HCT116 (cell line): ENCODE measurements around the gene TACC2. TPM values are rescaled to one million over a fixed set of nuclear protein-coding genes. Genes with fewer than 3 reads are reported as not detected.

ENCODE experiments used
- ATAC-seq: fragments of 200-7000 bp; cut with Tn5 transposase; 2 replicates; pipeline ENCODE4 v1.9.1; 2020; ENCODE audit warnings: mild to moderate bottlenecking, moderate library complexity
- BruUV-seq: library from RNA; stranded (reverse); fragments of 400-500 nt; replicated peaks from 2 replicates; lab custom pipeline; 2021; lab: Mats Ljungman, UMichigan
- CTCF ChIA-PET: fragments of 300-600 bp; sonication (Branson Sonifier 250); formaldehyde crosslinking; loops from one replicate; lab custom pipeline; 2021; ENCODE audit warnings: antibody characterized with exemption; lab: Charles Lee
- POLR2A ChIA-PET: fragments of 300-600, 350-600 bp; sonication (Branson Sonifier 250); formaldehyde crosslinking; loops from one replicate; lab custom pipeline; 2021; ENCODE audit warnings: antibody characterized with exemption; lab: Charles Lee
- RAD21 ChIA-PET, 2 experiments: fragments of 300-600 bp; sonication (Branson Sonifier 250); formaldehyde crosslinking; loops; one replicate each; lab custom pipeline; 2023; ENCODE audit warnings: low total read pairs in 2 of 2; ENCODE audit not compliant: uncharacterized antibody in 2 of 2, unreplicated experiment in 2 of 2, low non-redundant PET in 1 of 2; lab: Charles Lee
- DNase-seq: peaks from one replicate; pipeline ENCODE4 v3.0.0-alpha.2; 2010; ENCODE audit warnings: low read depth, low spot score
- H2AFZ ChIP-seq: fragments of 200-600 bp; shearing (Covaris generic), sonication (generic); 2 replicates; pipeline ENCODE4 v1.6.1; 2017; ENCODE audit warnings: low read depth, mixed run types, mixed read lengths, antibody characterized with exemption, low read length; ENCODE audit not compliant: poor library complexity, severe bottlenecking
- H3K27ac ChIP-seq: 2 replicates; pipeline ENCODE4 v1.5.1; 2012; ENCODE audit warnings: low read depth, low read length
- H3K27me3 ChIP-seq: fragments of 200-600 bp; sonication (generic); 2 replicates; pipeline ENCODE4 v1.6.1; 2016; ENCODE audit warnings: mixed run types, low read length, mixed read lengths; ENCODE audit not compliant: insufficient read depth
- H3K36me3 ChIP-seq, 2 experiments: fragments of 200-500 bp in 1 of 2; fragments of 200-600 bp in 1 of 2; sonication (Bioruptor generic) in 1 of 2; sonication (generic) in 1 of 2; 2 replicates each; pipeline versions ENCODE4 v1.5.1 to v1.6.1; 2014 to 2016; ENCODE audit warnings: low read length in 2 of 2, inconsistent platforms in 1 of 2, mixed read lengths in 1 of 2, mixed run types in 1 of 2; ENCODE audit not compliant: insufficient read depth in 2 of 2, control insufficient read depth in 1 of 2
- H3K4me1 ChIP-seq, 2 experiments: fragments of 200-600 bp in 1 of 2; sonication (generic) in 1 of 2; 2 replicates each; pipeline versions ENCODE4 v1.5.1 to v1.6.1; 2012 to 2017; ENCODE audit warnings: low read length in 2 of 2, inconsistent platforms in 1 of 2, mild to moderate bottlenecking in 1 of 2, mixed read lengths in 1 of 2, mixed run types in 1 of 2, moderate library complexity in 1 of 2; ENCODE audit not compliant: insufficient read depth in 2 of 2, control insufficient read depth in 1 of 2
- H3K4me2 ChIP-seq: fragments of 200-600 bp; sonication (generic); 2 replicates; pipeline ENCODE4 v1.6.1; 2017; ENCODE audit warnings: mixed run types, low read length, mixed read lengths
- H3K4me3 ChIP-seq, 2 experiments: fragments of 200-600 bp in 1 of 2; sonication (generic) in 1 of 2; replicated peaks in 1 of 2; 2 replicates each; pipeline ENCODE4 v1.5.1; 2011 to 2016; ENCODE audit warnings: low read length in 2 of 2, control low read depth in 1 of 2, low read depth in 1 of 2, mild to moderate bottlenecking in 1 of 2, mixed read lengths in 1 of 2, mixed run types in 1 of 2
- H3K79me2 ChIP-seq: fragments of 200-600 bp; sonication (generic); 2 replicates; pipeline ENCODE4 v1.6.1; 2017; ENCODE audit warnings: mild to moderate bottlenecking, mixed run types, low read length, moderate library complexity, mixed read lengths; ENCODE audit not compliant: insufficient read depth
- H3K9ac ChIP-seq: fragments of 200-600 bp; sonication (generic); 2 replicates; pipeline ENCODE4 v1.6.1; 2016; ENCODE audit warnings: low read length, mixed read lengths
- H3K9me2 ChIP-seq: fragments of 200-600 bp; sonication (generic), shearing (Covaris generic); 2 replicates; pipeline ENCODE4 v1.6.1; 2017; ENCODE audit warnings: mixed run types, mild to moderate bottlenecking, moderate library complexity; ENCODE audit not compliant: insufficient read depth
- H3K9me3 ChIP-seq, 2 experiments: fragments of 200-500 bp in 1 of 2; fragments of 200-600 bp in 1 of 2; sonication (Bioruptor generic) in 1 of 2; sonication (generic) in 1 of 2; 2 replicates each; pipeline ENCODE4 v1.6.1; 2014 to 2017; ENCODE audit warnings: low read length in 2 of 2, mixed read lengths in 2 of 2, inconsistent platforms in 1 of 2, low read depth in 1 of 2, mild to moderate bottlenecking in 1 of 2, mixed run types in 1 of 2, moderate library complexity in 1 of 2; ENCODE audit not compliant: control insufficient read depth in 1 of 2, insufficient read depth in 1 of 2
- H4K20me1 ChIP-seq: fragments of 200-600 bp; sonication (generic), shearing (Covaris generic); 2 replicates; pipeline ENCODE4 v1.6.1; 2017; ENCODE audit warnings: mixed run types, mild to moderate bottlenecking, moderate library complexity; ENCODE audit not compliant: insufficient read depth
- ATF3 ChIP-seq: IDR thresholded peaks from 2 replicates; pipeline ENCODE4 v1.6.1; 2012
- ELF1 ChIP-seq: IDR thresholded peaks from 2 replicates; pipeline ENCODE4 v1.6.1; 2012; ENCODE audit warnings: low read depth, borderline replicate concordance
- EZH2 ChIP-seq: fragments of 200-600 bp; sonication (generic); IDR thresholded peaks from 2 replicates; pipeline ENCODE4 v1.6.1; 2017; ENCODE audit warnings: antibody characterized with exemption, mixed run types
- FOSL1 ChIP-seq: IDR thresholded peaks from 2 replicates; pipeline ENCODE4 v1.6.1; 2012; ENCODE audit warnings: low read depth
- POLR2AphosphoS5 ChIP-seq: IDR thresholded peaks from 2 replicates; pipeline ENCODE4 v1.6.1; 2011; ENCODE audit warnings: mild to moderate bottlenecking, low read depth, low read length, moderate library complexity
- RAD21 ChIP-seq: IDR thresholded peaks from 2 replicates; pipeline ENCODE4 v1.6.1; 2012; ENCODE audit warnings: low read depth, mild to moderate bottlenecking
- REST ChIP-seq: IDR thresholded peaks from 2 replicates; pipeline ENCODE4 v1.6.1; 2012; ENCODE audit warnings: low read depth
- TCF7L2 ChIP-seq: IDR thresholded peaks from 2 replicates; pipeline ENCODE4 v1.7.0; 2011; ENCODE audit warnings: borderline replicate concordance, inconsistent platforms; ENCODE audit not compliant: insufficient read depth, insufficient read length; ENCODE audit errors: extremely low read depth
- YY1 ChIP-seq: IDR thresholded peaks from 2 replicates; pipeline ENCODE4 v1.6.1; 2011; ENCODE audit warnings: low read length, low read depth, moderate library complexity, mild to moderate bottlenecking; ENCODE audit not compliant: insufficient replicate concordance; ENCODE audit errors: extremely low read depth
- ZFX ChIP-seq: fragments of 450-650 bp; IDR thresholded peaks from 2 replicates; pipeline ENCODE4 v1.6.1; 2017
- ZNF274 ChIP-seq: fragments of 200-500 bp; sonication (Bioruptor generic); IDR thresholded peaks from 2 replicates; pipeline ENCODE4 v1.6.1; 2014; ENCODE audit warnings: mild to moderate bottlenecking, low read depth, low read length, inconsistent platforms
- intact Hi-C: fragments of 100-400 bp; cut with micrococcal nuclease; formaldehyde crosslinking; loops from 2 replicates; pipeline ENCODE4 v1.10.0; 2022
- total RNA-seq: library from RNA; stranded (reverse); gene quantifications from one replicate; pipeline ENCODE4 v1.2.1, GENCODE V29; 2021; ENCODE audit not compliant: unreplicated experiment

The TACC2 gene
- total RNA-seq, 1 experiment from 2014 or later: 38.6 TPM

- RAD21 ChIA-PET: no interaction called here
- intact Hi-C loops: no loop called here
Measured at GRCh38 chr10:122302315-122302714, 313.4 kb downstream of the TACC2 start.

More at GRCh38 chr10:122302315-122302714, 313.4 kb downstream of the TACC2 start:
- ChIA-PET POLR2A (no interaction called here), CTCF (interaction anchor here (1.2 to 2.0 kb wide), 2 partner anchors 133 to 264 kb away, joined by 7 to 8 read pairs; no protein-coding TSS in a partner anchor)
- Histone ChIP-seq H3K27me3 (no peaks in the 10 kb centered on the region), H3K9me3 (peaks cover 0 to 10% of the 10 kb centered on the region in 2 experiments; a peak in 1 of 4 replicates), H3K9ac (no peak overlapping the region), H3K4me3 (no peak overlapping the region), H3K27ac (no peak overlapping the region), H3K36me3 (no peaks in the 10 kb centered on the region), H2AFZ (no peak overlapping the region), H3K4me2 (no peak overlapping the region), H3K9me2 (no peaks in the 10 kb centered on the region), H3K4me1 (peaks cover 5 to 19% of the 10 kb centered on the region in 2 experiments), H3K79me2 (no peaks in the 10 kb centered on the region), H4K20me1 (no peaks in the 10 kb centered on the region)
- BruUV-seq: no TSS peak
- TF ChIP-seq ZNF274 (no peak), REST (no peak), ELF1 (no peak), RAD21 (no peak), TCF7L2 (no peak), ZFX (no peak), POLR2AphosphoS5 (no peak), YY1 (no peak), EZH2 (no peak), ATF3 (no peak), FOSL1 (no peak)
- ATAC-seq (no peak), DNase-seq (no peak)
